Stimulated activated naive CD8-positive, alpha-beta T cell treated with anti-CD3 and anti-CD28 coated beads, Interleukin-15, amount 100 ng/mL, for 72 hours (primary cell): ENCODE results near the gene GPR146.

Experiments used
- ATAC-seq: fragments of 150-1000 bp; cut with Tn5 transposase; 2 replicates; pipeline ENCODE4 v1.10.0; 2021; ENCODE audit warnings: mild to moderate bottlenecking, moderate library complexity
- DNase-seq, 2 donors: peaks; one replicate each; pipeline ENCODE4 v3.0.0; 2021 to 2022
- H3K27ac Mint-ChIP-seq, 2 donors: one replicate each; pipeline ENCODE4 v1.8.0; 2022; ENCODE audit warnings: mild to moderate bottlenecking in 2 of 2, mixed read lengths in 2 of 2, moderate library complexity in 2 of 2
- H3K27me3 Mint-ChIP-seq: one replicate; pipeline ENCODE4 v1.8.0; 2022; ENCODE audit warnings: mixed read lengths
- H3K4me1 Mint-ChIP-seq: one replicate; pipeline ENCODE4 v1.8.0; 2022; ENCODE audit warnings: mild to moderate bottlenecking, mixed read lengths
- H3K4me3 Mint-ChIP-seq, 2 donors: one replicate each; pipeline ENCODE4 v1.8.0; 2022; ENCODE audit warnings: mild to moderate bottlenecking in 2 of 2, mixed read lengths in 2 of 2, moderate library complexity in 1 of 2
- H3K9me3 Mint-ChIP-seq, 2 donors: one replicate each; pipeline ENCODE4 v1.8.0; 2022; ENCODE audit warnings: mixed read lengths in 2 of 2

The GPR146 gene

GRCh38 chr7:1055956-1056784 lies 11.8 kb downstream of the GPR146 start:
- no peak for ATAC-seq
- Mint-ChIP-seq H3K27me3 (peaks cover 2% of the 10 kb centered on the region), H3K9me3 (no peaks in the 10 kb centered on the region), H3K4me3 (peak overlapping the region in 1 of 2 donors; percentile 85), H3K4me1 (peaks cover 54% of the 10 kb centered on the region), H3K27ac (no peak overlapping the region)
- DNase-seq: no peak

GRCh38 chr7:1056785-1057410 lies 12.6 kb downstream of the GPR146 start:
- H3K4me1 Mint-ChIP-seq: peaks cover 54% of the 10 kb centered on the region
- DNase-seq (no peak), ATAC-seq (no peak)
- H3K27ac Mint-ChIP-seq: no peak overlapping the region
- peaks cover 9% of the 10 kb centered on the region for H3K27me3 Mint-ChIP-seq
- no peaks in the 10 kb centered on the region for H3K9me3 Mint-ChIP-seq
- no peak overlapping the region for H3K4me3 Mint-ChIP-seq

DNA sequence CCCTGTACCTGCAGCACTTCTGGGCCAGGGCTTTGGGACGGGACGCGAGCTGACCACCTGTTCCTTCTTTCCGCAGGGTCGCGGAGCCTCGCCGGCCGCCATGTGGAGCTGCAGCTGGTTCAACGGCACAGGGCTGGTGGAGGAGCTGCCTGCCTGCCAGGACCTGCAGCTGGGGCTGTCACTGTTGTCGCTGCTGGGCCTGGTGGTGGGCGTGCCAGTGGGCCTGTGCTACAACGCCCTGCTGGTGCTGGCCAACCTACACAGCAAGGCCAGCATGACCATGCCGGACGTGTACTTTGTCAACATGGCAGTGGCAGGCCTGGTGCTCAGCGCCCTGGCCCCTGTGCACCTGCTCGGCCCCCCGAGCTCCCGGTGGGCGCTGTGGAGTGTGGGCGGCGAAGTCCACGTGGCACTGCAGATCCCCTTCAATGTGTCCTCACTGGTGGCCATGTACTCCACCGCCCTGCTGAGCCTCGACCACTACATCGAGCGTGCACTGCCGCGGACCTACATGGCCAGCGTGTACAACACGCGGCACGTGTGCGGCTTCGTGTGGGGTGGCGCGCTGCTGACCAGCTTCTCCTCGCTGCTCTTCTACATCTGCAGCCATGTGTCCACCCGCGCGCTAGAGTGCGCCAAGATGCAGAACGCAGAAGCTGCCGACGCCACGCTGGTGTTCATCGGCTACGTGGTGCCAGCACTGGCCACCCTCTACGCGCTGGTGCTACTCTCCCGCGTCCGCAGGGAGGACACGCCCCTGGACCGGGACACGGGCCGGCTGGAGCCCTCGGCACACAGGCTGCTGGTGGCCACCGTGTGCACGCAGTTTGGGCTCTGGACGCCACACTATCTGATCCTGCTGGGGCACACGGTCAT lies 13.3 kb downstream of the GPR146 start:
- H3K27ac Mint-ChIP-seq: no peak overlapping the region
- peaks cover 14% of the 10 kb centered on the region for H3K27me3 Mint-ChIP-seq
- no peaks in the 10 kb centered on the region for H3K9me3 Mint-ChIP-seq
- DNase-seq (no peak), ATAC-seq (no peak)
- peaks cover 47% of the 10 kb centered on the region for H3K4me1 Mint-ChIP-seq
- H3K4me3 Mint-ChIP-seq: no peak overlapping the region

GRCh38 chr7:1058311-1058710 lies 14.0 kb downstream of the GPR146 start:
- ATAC-seq: no peak
- H3K27me3 Mint-ChIP-seq: peaks cover 14% of the 10 kb centered on the region
- no peak for DNase-seq
- no peak overlapping the region for H3K27ac Mint-ChIP-seq
- no peak overlapping the region for H3K4me3 Mint-ChIP-seq
- H3K4me1 Mint-ChIP-seq: peaks cover 47% of the 10 kb centered on the region
- H3K9me3 Mint-ChIP-seq: no peaks in the 10 kb centered on the region

- DNase-seq: no peak
These were observed 14.5 kb downstream of the GPR146 start for GRCh38 chr7:1058821-1059199.

DNA sequence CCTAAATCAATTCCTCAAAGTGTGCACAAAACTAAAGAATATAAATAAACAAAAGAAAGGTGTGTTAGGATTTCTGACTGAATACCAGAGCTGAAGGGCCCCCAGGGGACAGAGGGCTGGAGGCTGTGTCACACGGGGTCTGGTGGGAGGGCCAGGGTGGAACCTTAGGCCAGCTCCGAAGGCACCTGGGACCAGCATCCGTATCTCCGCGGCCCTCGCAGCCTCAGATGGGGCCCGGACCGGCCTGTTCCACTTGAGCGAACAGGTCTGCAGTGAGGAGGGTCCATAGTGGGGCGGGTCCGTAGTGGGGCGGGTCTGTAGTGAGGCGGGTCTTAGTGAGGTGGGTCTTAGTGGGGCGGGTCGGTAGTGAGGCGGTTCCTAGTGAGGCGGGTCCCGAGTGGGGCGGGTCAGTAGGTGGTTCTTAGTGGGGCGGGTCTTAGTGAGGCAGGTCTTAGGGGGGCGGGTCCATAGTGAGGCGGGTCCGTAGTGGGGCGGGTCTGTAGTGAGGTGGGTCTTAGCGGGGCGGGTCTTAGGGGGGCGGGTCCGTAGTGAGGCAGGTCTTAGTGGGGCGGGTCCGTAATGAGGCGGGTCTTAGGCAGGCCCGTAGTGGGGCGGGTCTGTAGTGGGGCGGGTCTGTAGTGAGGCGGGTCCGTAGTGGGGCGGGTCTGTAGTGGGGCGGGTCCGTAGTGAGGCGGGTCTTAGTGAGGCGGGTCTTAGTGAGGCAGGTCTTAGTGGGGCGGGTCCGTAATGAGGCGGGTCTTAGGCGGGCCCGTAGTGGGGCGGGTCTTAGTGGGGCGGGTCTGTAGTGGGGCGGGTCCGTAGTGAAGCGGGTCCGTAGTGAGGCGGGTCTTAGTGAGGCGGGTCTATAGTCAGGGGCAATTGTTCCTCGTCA lies 15.1 kb downstream of the GPR146 start:
- peak; percentile 39 for ATAC-seq
- no peak for DNase-seq
- H3K27me3 Mint-ChIP-seq: peaks cover 14% of the 10 kb centered on the region

More at GRCh38 chr7:1058821-1059199, 14.5 kb downstream of the GPR146 start:
- Mint-ChIP-seq H3K9me3 (no peaks in the 10 kb centered on the region), H3K4me1 (peaks cover 46% of the 10 kb centered on the region), H3K27ac (no peak overlapping the region), H3K4me3 (no peak overlapping the region), H3K27me3 (peaks cover 14% of the 10 kb centered on the region)
- no peak for ATAC-seq

DNA sequence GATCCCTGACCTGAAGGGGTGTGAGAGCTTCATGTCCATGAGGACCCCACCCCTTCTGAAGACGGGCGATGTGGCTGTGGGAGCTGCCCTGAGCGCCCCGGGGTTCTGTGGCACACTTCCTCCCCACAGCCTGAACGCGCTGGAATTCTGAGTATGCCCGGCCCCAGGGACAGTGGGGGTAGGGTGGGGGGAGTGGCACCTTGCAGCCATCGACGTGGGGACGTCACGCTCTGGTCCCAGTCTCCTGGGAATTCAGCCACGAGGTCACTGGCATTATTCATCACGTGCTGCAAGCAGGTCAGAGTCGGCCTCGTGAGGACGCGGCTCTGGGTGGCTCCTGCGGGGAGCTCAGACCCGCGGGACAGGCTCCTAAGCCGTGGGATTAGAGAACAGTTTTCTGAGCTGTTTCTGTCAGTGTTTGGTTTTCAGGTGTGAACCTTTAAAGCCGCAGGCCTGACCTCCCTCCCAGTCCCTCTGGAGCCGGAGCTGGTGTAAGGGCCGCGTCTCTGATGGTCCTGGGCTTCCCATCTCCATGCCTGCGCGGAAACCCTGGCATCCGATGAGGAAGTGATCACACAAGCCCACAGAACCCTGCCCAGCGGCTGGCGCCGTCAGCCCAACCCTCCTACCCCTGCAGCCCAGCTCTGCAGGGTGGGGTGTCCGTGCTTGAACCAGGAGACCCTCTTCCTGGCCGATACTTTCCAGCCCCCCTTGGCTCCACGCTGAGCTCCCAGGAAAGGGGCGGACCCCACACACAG lies 16.1 kb downstream of the GPR146 start:
- no peak for ATAC-seq
- Mint-ChIP-seq H3K27ac (no peak overlapping the region), H3K4me1 (peaks cover 37% of the 10 kb centered on the region), H3K4me3 (no peak overlapping the region), H3K9me3 (no peaks in the 10 kb centered on the region), H3K27me3 (peaks cover 14% of the 10 kb centered on the region)
- DNase-seq: no peak

More for the DNA sequence above, 15.1 kb downstream of the GPR146 start:
- no peak overlapping the region for H3K4me3 Mint-ChIP-seq
- H3K27ac Mint-ChIP-seq: no peak overlapping the region
- peaks cover 44% of the 10 kb centered on the region for H3K4me1 Mint-ChIP-seq
- H3K9me3 Mint-ChIP-seq: no peaks in the 10 kb centered on the region

- no peaks in the 10 kb centered on the region for H3K9me3 Mint-ChIP-seq
- H3K4me1 Mint-ChIP-seq: peaks cover 37% of the 10 kb centered on the region
- DNase-seq: no peak
- no peak overlapping the region for H3K27ac Mint-ChIP-seq
- no peak overlapping the region for H3K4me3 Mint-ChIP-seq
- no peak for ATAC-seq
- peaks cover 14% of the 10 kb centered on the region for H3K27me3 Mint-ChIP-seq
These were observed 16.8 kb downstream of the GPR146 start for GRCh38 chr7:1061180-1061579.

- H3K4me3 Mint-ChIP-seq: no peak overlapping the region
- ATAC-seq: no peak
- DNase-seq: no peak
- no peaks in the 10 kb centered on the region for H3K9me3 Mint-ChIP-seq
- peaks cover 34% of the 10 kb centered on the region for H3K4me1 Mint-ChIP-seq
- H3K27ac Mint-ChIP-seq: no peak overlapping the region
- peaks cover 14% of the 10 kb centered on the region for H3K27me3 Mint-ChIP-seq
These were observed 18.2 kb downstream of the GPR146 start for GRCh38 chr7:1062296-1063294.

DNA sequence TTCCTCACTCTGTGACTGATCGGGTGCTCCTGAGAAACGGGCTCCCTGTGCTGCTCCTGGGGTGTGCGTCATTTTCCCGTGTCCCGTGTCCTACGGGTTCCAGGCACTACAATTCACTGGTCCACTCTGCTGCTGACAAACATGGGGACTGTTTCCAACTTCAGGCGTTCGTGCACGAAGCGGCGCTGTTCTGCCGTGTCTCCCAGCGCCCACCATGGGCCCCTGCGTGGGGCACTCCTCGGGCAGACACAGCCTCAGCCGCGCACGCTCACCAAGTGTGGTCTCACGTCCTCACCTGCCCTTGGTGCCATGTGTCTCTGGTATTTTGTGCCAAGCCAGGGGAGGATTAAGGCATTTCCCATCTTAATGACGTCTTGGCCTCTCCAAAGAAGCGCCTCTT lies 19.0 kb downstream of the GPR146 start:
- Mint-ChIP-seq H3K4me1 (peaks cover 34% of the 10 kb centered on the region), H3K9me3 (no peaks in the 10 kb centered on the region), H3K4me3 (no peak overlapping the region), H3K27ac (no peak overlapping the region), H3K27me3 (peaks cover 14% of the 10 kb centered on the region)
- no peak for ATAC-seq
- DNase-seq: no peak

- no peaks in the 10 kb centered on the region for H3K9me3 Mint-ChIP-seq
- DNase-seq: no peak
- H3K27me3 Mint-ChIP-seq: peaks cover 14% of the 10 kb centered on the region
- peaks cover 34% of the 10 kb centered on the region for H3K4me1 Mint-ChIP-seq
- no peak overlapping the region for H3K27ac Mint-ChIP-seq
- ATAC-seq: no peak
- no peak overlapping the region for H3K4me3 Mint-ChIP-seq
These were observed 20.2 kb downstream of the GPR146 start for GRCh38 chr7:1064581-1064980.

- ATAC-seq (no peak), DNase-seq (no peak)
- H3K9me3 Mint-ChIP-seq: no peaks in the 10 kb centered on the region
- H3K4me1 Mint-ChIP-seq: peaks cover 31% of the 10 kb centered on the region
- H3K4me3 Mint-ChIP-seq: peak overlapping the region in 1 of 2 donors; percentile 67
- peaks cover 14% of the 10 kb centered on the region for H3K27me3 Mint-ChIP-seq
- H3K27ac Mint-ChIP-seq: no peak overlapping the region
These were observed 20.9 kb downstream of the GPR146 start for GRCh38 chr7:1065263-1065584.

DNA sequence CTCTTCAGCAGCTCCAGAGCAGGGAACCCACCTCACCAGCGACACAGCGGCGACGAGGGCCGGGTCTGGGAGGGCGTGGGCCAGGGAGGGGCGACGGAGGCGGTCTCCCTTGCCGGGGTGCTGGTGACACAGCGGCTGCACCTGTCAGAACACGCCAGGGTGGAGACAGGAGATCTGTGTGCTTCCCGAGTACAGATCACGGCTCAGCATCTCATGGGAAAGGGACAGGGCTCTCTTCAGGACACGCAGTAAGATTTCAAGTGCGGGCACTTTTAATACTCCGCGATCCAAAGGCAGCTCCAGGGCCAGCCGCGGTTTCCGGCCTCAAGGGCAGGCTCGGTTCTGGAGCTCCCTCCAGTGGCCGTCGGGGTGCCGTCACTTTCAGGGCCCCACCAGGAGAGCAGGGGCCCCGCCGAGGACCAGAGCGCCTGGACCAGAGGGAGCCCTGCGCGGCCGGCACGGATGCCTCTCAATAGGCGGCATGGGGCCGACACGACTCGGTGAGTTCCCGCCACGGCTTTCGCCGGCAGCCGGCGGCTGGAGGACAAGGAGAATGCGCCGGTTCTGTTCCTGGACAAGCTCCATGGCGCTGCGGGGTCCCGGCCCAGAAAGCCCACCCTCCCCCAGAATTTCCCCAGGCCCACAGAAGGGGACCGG lies 21.4 kb downstream of the GPR146 start:
- H3K4me3 Mint-ChIP-seq: peak overlapping the region; percentile 42 to 67
- DNase-seq: peak; percentile 82 to 85
- peaks cover 26% of the 10 kb centered on the region for H3K4me1 Mint-ChIP-seq
- peaks cover 14% of the 10 kb centered on the region for H3K27me3 Mint-ChIP-seq
- ATAC-seq: peak; percentile 97
- peaks cover 0 to 4% of the 10 kb centered on the region in 2 donors for H3K9me3 Mint-ChIP-seq
- peak overlapping the region in 1 of 2 donors; percentile 34 for H3K27ac Mint-ChIP-seq
